Endothelial cell of umbilical vein (primary cell): ENCODE data around the gene TCEANC.
"Not testable (repeated sequence)": the region's sequence is repeated elsewhere in the genome, so short reads cannot be mapped to it uniquely, and the experiment has no call there.

Experiments
- EZH2 ChIP-seq: IDR thresholded peaks from 2 replicates; pipeline ENCODE4 v1.6.1; 2012; ENCODE audit warnings: borderline replicate concordance, low read depth, mild to moderate bottlenecking, moderate library complexity, low read length, inconsistent platforms; ENCODE audit not compliant: severe bottlenecking
- MYC ChIP-seq: IDR thresholded peaks from one replicate; pipeline ENCODE4 v1.6.1; 2011; ENCODE audit warnings: mild to moderate bottlenecking, low read depth, low read length
- POLR2A ChIP-seq: IDR thresholded peaks from 2 replicates; pipeline ENCODE4 v1.6.1; 2012; ENCODE audit warnings: low read depth, mild to moderate bottlenecking, control low read depth, low read length
- TF ChIP-seq, protein P1 (sequence below), 2 donors: IDR thresholded peaks; 1 replicate in 1 of 2; 2 replicates in 1 of 2; pipeline ENCODE4 v1.5.1; 2011; ENCODE audit warnings: low read length in 2 of 2, mild to moderate bottlenecking in 2 of 2, moderate library complexity in 2 of 2, control low read depth in 1 of 2, inconsistent platforms in 1 of 2, low read depth in 1 of 2; ENCODE audit not compliant: insufficient read depth in 1 of 2; ENCODE audit errors: extremely low read depth in 1 of 2
- TF ChIP-seq, protein P2 (sequence below): IDR thresholded peaks from 2 replicates; pipeline ENCODE4 v1.6.1; 2011; ENCODE audit not compliant: insufficient read depth, insufficient read length

- TF ChIP-seq, protein P1, sequence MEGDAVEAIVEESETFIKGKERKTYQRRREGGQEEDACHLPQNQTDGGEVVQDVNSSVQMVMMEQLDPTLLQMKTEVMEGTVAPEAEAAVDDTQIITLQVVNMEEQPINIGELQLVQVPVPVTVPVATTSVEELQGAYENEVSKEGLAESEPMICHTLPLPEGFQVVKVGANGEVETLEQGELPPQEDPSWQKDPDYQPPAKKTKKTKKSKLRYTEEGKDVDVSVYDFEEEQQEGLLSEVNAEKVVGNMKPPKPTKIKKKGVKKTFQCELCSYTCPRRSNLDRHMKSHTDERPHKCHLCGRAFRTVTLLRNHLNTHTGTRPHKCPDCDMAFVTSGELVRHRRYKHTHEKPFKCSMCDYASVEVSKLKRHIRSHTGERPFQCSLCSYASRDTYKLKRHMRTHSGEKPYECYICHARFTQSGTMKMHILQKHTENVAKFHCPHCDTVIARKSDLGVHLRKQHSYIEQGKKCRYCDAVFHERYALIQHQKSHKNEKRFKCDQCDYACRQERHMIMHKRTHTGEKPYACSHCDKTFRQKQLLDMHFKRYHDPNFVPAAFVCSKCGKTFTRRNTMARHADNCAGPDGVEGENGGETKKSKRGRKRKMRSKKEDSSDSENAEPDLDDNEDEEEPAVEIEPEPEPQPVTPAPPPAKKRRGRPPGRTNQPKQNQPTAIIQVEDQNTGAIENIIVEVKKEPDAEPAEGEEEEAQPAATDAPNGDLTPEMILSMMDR (IDR thresholded peaks at IDR 0.05; ENCODE audit: extremely low read depth in 1 of 2, insufficient read depth in 1 of 2, low read depth in 1 of 2, low read length in 2 of 2): not testable (repeated sequence)
- TF ChIP-seq POLR2A, EZH2, MYC: not testable (repeated sequence)
- TF ChIP-seq, protein P2, sequence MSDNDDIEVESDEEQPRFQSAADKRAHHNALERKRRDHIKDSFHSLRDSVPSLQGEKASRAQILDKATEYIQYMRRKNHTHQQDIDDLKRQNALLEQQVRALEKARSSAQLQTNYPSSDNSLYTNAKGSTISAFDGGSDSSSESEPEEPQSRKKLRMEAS: not testable (repeated sequence)
Measured at GRCh38 chrX:13637224-13637623, 15.7 kb upstream of the TCEANC start.
